Stomach (tissue), 4 donors: Measurements from ENCODE around the gene ONECUT2.

Source experiments
- CTCF ChIP-seq, 7 experiments: fragments of 450-650 bp in 4 of 7; fragments of 200-600 bp in 3 of 7; sonication (generic) in 3 of 7; IDR thresholded peaks; one replicate each; pipeline ENCODE4 v1.5.1; 2016 to 2019; ENCODE audit warnings: antibody characterized with exemption in 7 of 7, control low read depth in 2 of 7, mild to moderate bottlenecking in 1 of 7
- EP300 ChIP-seq: sonication (generic); formaldehyde crosslinking; IDR thresholded peaks from one replicate; pipeline ENCODE4 v1.6.1; 2017; ENCODE audit warnings: antibody characterized with exemption
- POLR2A ChIP-seq, 4 donors: fragments of 450-650 bp; IDR thresholded peaks; one replicate each; pipeline ENCODE4 v1.6.1; 2016; ENCODE audit warnings: antibody characterized with exemption in 4 of 4, control low read depth in 2 of 4, mild to moderate bottlenecking in 1 of 4, moderate library complexity in 1 of 4
- POLR2AphosphoS5 ChIP-seq, 3 donors: sonication (generic); formaldehyde crosslinking; IDR thresholded peaks; one replicate each; pipeline ENCODE4 v1.6.1; 2016; ENCODE audit warnings: antibody characterized with exemption in 3 of 3

DNA sequence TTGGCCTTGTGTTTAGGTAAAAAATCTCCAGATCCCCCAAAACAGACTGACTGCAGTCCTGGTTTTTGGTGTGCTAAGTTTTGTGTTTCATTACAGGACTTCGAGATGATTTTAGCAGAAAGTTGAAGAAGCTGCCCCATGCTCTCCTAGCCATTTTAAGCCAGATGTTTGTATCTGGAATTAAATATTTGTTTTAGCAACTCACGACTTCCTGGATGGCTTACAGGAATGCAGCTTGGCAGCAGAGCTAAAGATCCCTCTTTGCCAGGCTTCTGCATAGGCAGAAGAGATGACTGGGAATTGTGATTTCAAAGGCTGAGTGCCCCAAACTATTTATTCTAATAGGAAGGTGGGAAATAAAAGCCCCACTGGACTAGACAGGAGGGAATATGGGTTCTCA is 31.1 kb downstream of the ONECUT2 start:
- TF ChIP-seq CTCF (IDR thresholded peaks at IDR 0.05) (no peak), EP300 (no peak), POLR2AphosphoS5 (IDR thresholded peaks at IDR 0.05) (no peak), POLR2A (IDR thresholded peaks at IDR 0.05) (no peak)
